CD4-positive, alpha-beta T cell treated with Interleukin-12 subunit alpha and Interleukin-12 subunit beta, for 1 hour (primary cell): ENCODE data around the gene RMRP.

ENCODE experiments used
- DNase-seq: peaks from one replicate; pipeline ENCODE4 v3.0.0-alpha.2; 2020

RMRP gene

GRCh38 chr9:35686222-35687203 is 28.7 kb upstream of the RMRP start:
- DNase-seq = no peak

- no peak for DNase-seq
These were observed 27.7 kb upstream of the RMRP start for GRCh38 chr9:35685506-35685905.

GRCh38 chr9:35684921-35685320 is 27.1 kb upstream of the RMRP start:
- no peak for DNase-seq

- DNase-seq = no peak
These were observed 25.5 kb upstream of the RMRP start for GRCh38 chr9:35683323-35683722.

GRCh38 chr9:35682520-35683315 is 24.9 kb upstream of the RMRP start:
- no peak for DNase-seq

GRCh38 chr9:35682051-35682450 is 24.2 kb upstream of the RMRP start:
- no peak for DNase-seq

GRCh38 chr9:35681341-35682002 is 23.7 kb upstream of the RMRP start:
- DNase-seq = no peak

GRCh38 chr9:35680331-35681105 is 22.7 kb upstream of the RMRP start:
- no peak for DNase-seq

- DNase-seq = no peak
These were observed 22.0 kb upstream of the RMRP start for GRCh38 chr9:35679766-35680330.

GRCh38 chr9:35679091-35679490 is 21.3 kb upstream of the RMRP start:
- DNase-seq = no peak

- peak; percentile 26 for DNase-seq
These were observed 18.0 kb upstream of the RMRP start for GRCh38 chr9:35675732-35676392.

GRCh38 chr9:35675204-35675603 is 17.4 kb upstream of the RMRP start:
- no peak for DNase-seq

GRCh38 chr9:35674025-35674361 is 16.2 kb upstream of the RMRP start:
- DNase-seq = no peak

- no peak for DNase-seq
These were observed 15.6 kb upstream of the RMRP start, which contains the start of gene CA9 for GRCh38 chr9:35673132-35674024. TSS of gene CA9 (plus strand) at chr9:35673928. CDS start at chr9:35673960, 32 bp downstream.

GRCh38 chr9:35669331-35670145 is 11.7 kb upstream of the RMRP start:
- no peak for DNase-seq

- no peak for DNase-seq
These were observed 10.1 kb upstream of the RMRP start for GRCh38 chr9:35667939-35668338.

GRCh38 chr9:35666549-35666948 is 8.7 kb upstream of the RMRP start:
- no peak for DNase-seq

GRCh38 chr9:35666045-35666444 is 8.2 kb upstream of the RMRP start:
- no peak for DNase-seq

GRCh38 chr9:35665471-35665818 is 7.6 kb upstream of the RMRP start:
- DNase-seq = no peak
